ENCODE results near the gene C17orf100. TPM values are rescaled to one million over a fixed set of nuclear protein-coding genes. Genes with fewer than 3 reads are reported as not detected.

C17orf100 gene
- total RNA-seq, 1 donor from 2014 or later, result 0.46 TPM

DNA sequence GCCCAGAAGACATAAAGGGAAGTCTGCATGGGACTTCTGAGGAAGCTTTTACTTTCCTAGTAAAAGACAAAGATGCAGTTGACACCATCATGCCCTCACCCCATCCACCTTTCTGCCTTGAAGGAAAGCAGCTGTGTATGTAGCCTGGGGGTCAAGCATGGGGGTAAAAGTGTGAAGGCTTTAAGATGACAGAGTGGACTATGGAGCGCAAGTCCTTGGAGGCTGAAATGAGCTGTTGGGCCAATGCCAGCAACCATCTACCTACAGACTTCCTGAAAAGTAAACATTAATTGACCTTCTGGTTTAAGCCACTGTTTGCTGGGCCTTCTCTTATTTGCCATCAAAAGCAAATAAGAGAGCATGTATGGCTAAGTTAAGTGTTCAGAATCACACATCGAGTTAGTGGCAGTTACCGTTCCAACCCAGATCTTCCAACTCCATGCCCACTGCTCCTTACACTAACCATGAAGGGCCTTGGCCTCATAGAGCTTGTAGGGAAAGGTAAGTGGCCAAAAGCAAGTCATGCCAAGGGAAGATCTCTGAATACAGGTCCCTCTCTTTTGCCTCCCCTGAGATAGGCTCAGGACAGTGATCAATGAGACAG, 31.6 kb downstream of the C17orf100 start:
- no peaks in the 10 kb centered on the region for H3K36me3 ChIP-seq (ENCODE audit: control insufficient read depth, insufficient read depth, low read length)
- no peak overlapping the region for H3K4me3 ChIP-seq (ENCODE audit: low read depth, low read length)
- DNase-seq (ENCODE audit: low read depth), result no peak
- H3K27me3 ChIP-seq (ENCODE audit: control insufficient read depth, insufficient read depth, low read length), result peaks cover 10% of the 10 kb centered on the region
- TF ChIP-seq, protein P1, sequence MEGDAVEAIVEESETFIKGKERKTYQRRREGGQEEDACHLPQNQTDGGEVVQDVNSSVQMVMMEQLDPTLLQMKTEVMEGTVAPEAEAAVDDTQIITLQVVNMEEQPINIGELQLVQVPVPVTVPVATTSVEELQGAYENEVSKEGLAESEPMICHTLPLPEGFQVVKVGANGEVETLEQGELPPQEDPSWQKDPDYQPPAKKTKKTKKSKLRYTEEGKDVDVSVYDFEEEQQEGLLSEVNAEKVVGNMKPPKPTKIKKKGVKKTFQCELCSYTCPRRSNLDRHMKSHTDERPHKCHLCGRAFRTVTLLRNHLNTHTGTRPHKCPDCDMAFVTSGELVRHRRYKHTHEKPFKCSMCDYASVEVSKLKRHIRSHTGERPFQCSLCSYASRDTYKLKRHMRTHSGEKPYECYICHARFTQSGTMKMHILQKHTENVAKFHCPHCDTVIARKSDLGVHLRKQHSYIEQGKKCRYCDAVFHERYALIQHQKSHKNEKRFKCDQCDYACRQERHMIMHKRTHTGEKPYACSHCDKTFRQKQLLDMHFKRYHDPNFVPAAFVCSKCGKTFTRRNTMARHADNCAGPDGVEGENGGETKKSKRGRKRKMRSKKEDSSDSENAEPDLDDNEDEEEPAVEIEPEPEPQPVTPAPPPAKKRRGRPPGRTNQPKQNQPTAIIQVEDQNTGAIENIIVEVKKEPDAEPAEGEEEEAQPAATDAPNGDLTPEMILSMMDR (IDR thresholded peaks at IDR 0.05; ENCODE audit: insufficient read depth, low read length, poor library complexity, severe bottlenecking), result no peak

DNA sequence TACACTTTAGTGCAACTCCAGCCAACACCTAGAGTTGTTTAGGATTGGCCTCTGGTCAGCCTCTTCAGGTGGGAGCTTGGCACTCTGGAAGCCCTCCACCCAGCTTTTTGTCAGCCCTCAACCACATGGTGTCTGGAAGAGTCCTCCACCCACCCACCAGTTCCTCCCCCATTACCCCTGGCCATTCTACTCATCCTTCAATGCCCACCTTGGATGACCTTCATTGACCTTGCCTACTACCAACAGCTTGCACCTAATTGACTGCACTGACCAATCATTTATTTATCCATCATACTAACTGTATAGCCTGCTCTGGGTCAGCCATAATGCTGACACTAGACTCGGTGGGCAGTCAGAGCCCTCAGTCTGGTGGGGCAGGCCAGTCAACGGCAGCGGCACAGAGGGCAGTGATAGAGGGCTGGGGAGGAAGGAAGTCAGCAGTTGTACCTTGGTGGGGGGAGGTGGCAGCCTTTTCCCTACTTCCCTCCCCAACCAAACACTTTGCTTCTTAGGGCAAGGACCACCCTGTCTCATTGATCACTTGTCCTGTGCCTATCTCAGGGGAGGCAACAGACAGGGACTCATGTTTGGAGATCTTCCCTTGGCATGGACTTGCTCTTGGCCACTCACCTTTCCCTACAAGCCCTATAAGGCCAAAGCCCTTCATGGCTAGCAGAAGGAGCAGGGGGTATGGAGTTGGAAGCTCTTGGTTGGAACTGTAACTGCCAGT, 32.3 kb downstream of the C17orf100 start:
- TF ChIP-seq, protein P1 (IDR thresholded peaks at IDR 0.05; ENCODE audit: insufficient read depth, low read length, poor library complexity, severe bottlenecking), result no peak
- H3K4me3 ChIP-seq (ENCODE audit: low read depth, low read length), result no peak overlapping the region
- no peaks in the 10 kb centered on the region for H3K36me3 ChIP-seq (ENCODE audit: control insufficient read depth, insufficient read depth, low read length)
- DNase-seq (ENCODE audit: low read depth), result no peak
- peaks cover 6% of the 10 kb centered on the region for H3K27me3 ChIP-seq (ENCODE audit: control insufficient read depth, insufficient read depth, low read length)

DNA sequence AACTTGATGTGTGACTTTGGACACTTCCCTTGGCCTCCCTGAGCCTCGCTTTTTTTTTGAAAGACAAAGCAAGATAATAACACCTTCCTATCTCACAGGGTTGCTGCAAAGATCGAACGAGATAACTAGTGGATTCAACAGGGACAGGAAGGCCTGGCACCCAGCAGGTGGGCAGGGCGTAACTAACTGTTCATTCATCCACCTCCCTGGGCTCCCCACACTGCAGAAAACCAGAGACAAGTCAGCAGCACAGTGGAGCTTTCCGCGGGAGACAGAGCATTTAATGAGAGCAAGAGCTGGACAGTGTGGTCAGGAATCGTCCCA, 32.9 kb downstream of the C17orf100 start:
- TF ChIP-seq, protein P1 (IDR thresholded peaks at IDR 0.05; ENCODE audit: insufficient read depth, low read length, poor library complexity, severe bottlenecking), result no peak
- H3K36me3 ChIP-seq (ENCODE audit: control insufficient read depth, insufficient read depth, low read length), result no peaks in the 10 kb centered on the region
- H3K4me3 ChIP-seq (ENCODE audit: low read depth, low read length), result no peak overlapping the region
- no peak for DNase-seq (ENCODE audit: low read depth)
- peaks cover 6% of the 10 kb centered on the region for H3K27me3 ChIP-seq (ENCODE audit: control insufficient read depth, insufficient read depth, low read length)

DNA sequence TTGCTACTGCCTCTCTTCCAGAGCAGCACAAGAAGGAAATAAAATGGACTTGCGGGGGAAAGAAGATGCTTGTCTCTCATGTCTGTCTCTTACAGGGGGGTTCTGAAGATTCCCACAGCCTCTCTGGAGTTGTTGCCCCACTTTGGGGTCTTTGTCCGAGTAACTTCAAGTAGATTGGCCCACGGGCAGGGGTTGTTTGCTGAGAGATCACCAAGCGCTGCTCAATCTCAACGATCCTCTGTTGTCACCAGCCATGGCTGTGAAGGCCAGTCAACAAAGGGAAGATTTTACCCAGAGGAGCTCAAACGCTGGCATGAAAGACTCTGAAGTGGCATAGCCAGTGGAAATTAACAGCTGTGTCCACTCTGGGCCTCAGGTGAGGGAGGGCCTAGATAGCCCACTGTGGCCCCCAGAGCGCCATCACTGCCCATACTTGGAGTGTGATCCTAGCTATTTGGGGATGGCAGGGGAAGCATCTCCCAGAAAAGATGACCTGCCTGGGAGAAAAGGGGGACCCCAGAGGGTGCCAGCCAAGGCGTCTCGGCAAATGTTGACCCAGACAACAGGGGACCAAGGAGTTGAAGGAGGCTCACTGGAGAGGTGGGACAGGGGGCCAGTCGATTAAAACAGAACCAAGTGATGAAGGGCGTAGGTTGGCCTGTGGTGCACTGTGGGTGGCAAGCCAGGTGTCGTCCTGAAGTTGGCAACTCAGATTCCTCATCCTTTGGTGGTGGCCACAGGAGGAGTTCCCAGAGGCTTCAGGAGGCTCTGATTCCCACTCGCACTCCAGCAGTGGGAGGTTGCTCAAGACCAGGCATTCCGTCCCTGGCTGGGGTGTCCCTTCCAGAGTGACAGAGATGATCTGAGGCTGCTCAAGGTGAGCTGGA, 33.6 kb downstream of the C17orf100 start:
- TF ChIP-seq, protein P1 (IDR thresholded peaks at IDR 0.05; ENCODE audit: insufficient read depth, low read length, poor library complexity, severe bottlenecking), result no peak
- DNase-seq (ENCODE audit: low read depth), result no peak
- H3K4me3 ChIP-seq (ENCODE audit: low read depth, low read length), result no peak overlapping the region
- peaks cover 6% of the 10 kb centered on the region for H3K27me3 ChIP-seq (ENCODE audit: control insufficient read depth, insufficient read depth, low read length)
- no peaks in the 10 kb centered on the region for H3K36me3 ChIP-seq (ENCODE audit: control insufficient read depth, insufficient read depth, low read length)

DNA sequence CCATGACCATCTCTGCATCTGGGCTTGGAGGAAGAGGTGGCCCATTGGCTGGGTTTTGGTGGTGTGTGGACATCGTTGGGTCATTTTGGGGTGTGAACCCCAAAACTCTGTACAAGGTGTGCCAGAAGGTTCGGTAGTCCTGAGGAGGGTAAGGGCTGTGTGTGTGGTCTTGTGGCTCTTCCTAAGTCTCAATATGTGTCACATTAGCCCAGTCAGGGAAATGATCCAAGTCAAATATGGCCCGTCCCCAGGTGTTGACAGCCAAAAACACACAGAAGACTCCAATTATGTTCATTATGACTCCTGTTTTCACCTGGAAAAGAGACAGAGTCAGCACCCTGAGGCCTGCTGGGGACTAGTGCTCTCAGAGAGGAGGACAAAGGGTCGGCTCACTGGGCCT, 34.5 kb downstream of the C17orf100 start:
- TF ChIP-seq, protein P1 (IDR thresholded peaks at IDR 0.05; ENCODE audit: insufficient read depth, low read length, poor library complexity, severe bottlenecking), result no peak
- Histone ChIP-seq H3K4me3 (ENCODE audit: low read depth, low read length) (no peak overlapping the region), H3K36me3 (ENCODE audit: control insufficient read depth, insufficient read depth, low read length) (no peaks in the 10 kb centered on the region), H3K27me3 (ENCODE audit: control insufficient read depth, insufficient read depth, low read length) (peaks cover 6% of the 10 kb centered on the region)
- DNase-seq (ENCODE audit: low read depth), result no peak
